ENCODE data around the gene LZTS2. TPM values are rescaled to one million over a fixed set of nuclear protein-coding genes. Genes with fewer than 3 reads are reported as not detected.
A peak's percentile ranks its signal among the peaks of the same experiment; 100 is the strongest.

The LZTS2 gene
- polyA plus RNA-seq, 6 donors from 2014 or later, result 2.2 to 21.5 (median 13.2) TPM

DNA sequence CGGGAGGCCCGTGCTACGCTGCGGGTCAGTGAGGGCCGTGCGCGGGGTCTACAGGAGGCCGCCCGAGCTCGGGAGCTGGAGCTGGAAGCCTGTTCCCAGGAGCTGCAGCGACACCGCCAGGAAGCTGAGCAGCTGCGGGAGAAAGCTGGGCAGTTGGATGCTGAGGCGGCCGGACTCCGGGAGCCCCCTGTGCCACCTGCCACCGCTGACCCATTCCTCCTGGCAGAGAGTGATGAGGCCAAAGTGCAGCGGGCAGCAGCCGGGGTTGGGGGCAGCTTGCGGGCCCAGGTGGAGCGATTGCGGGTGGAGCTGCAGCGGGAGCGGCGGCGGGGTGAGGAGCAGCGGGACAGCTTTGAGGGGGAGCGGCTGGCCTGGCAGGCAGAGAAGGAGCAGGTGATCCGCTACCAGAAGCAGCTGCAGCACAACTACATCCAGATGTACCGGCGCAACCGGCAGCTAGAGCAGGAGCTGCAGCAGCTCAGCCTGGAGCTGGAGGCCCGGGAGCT is 7.0 kb downstream of the LZTS2 start:
- H3K27ac Mint-ChIP-seq, result no peak overlapping the region
- DNase-seq, result no peak
- ATAC-seq (ENCODE audit: low read depth in 2 of 2), result no peak
- peaks cover 0 to 3% (median 0%) of the 10 kb centered on the region in 3 donors for H3K4me1 Mint-ChIP-seq
- H3K9me3 Mint-ChIP-seq, result no peaks in the 10 kb centered on the region
- H3K4me3 Mint-ChIP-seq, result no peak overlapping the region
- H3K27me3 Mint-ChIP-seq, result no peaks in the 10 kb centered on the region
- H3K36me3 Mint-ChIP-seq, result no peaks in the 10 kb centered on the region

DNA sequence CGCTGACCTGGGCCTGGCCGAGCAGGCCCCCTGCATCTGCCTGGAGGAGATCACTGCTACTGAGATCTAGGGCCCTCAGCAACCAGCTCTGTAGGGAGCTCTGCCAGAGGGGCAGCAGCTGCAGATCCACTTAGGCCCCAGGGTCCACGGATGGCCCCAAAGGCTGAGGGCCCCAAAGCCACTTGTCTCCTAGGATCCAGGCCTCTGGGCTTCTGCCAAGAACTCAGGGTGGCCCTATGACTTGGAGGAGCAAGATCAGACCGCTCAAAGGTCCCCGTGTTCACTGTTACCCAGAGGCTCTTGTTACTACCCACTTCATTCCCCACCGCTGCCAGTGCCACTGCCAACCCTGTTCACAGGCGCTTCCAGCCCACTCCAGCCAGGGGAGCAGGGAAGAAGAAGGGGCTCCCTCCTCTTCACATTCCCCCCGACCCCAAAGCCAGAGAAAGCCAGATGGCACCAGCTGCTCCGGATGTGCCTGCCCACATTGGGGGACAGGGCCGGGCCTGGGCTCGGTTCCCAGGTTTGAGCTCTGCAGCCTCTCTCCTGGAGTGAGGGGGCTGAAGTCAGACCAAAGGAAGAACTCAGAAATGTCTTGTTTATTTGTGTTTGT is 7.6 kb downstream of the LZTS2 start:
- Mint-ChIP-seq H3K4me1 (peaks cover 0 to 3% (median 0%) of the 10 kb centered on the region in 3 donors), H3K9me3 (no peaks in the 10 kb centered on the region), H3K36me3 (no peaks in the 10 kb centered on the region), H3K4me3 (no peak overlapping the region), H3K27ac (no peak overlapping the region), H3K27me3 (no peaks in the 10 kb centered on the region)
- no peak for DNase-seq
- ATAC-seq (ENCODE audit: low read depth in 2 of 2), result no peak

DNA sequence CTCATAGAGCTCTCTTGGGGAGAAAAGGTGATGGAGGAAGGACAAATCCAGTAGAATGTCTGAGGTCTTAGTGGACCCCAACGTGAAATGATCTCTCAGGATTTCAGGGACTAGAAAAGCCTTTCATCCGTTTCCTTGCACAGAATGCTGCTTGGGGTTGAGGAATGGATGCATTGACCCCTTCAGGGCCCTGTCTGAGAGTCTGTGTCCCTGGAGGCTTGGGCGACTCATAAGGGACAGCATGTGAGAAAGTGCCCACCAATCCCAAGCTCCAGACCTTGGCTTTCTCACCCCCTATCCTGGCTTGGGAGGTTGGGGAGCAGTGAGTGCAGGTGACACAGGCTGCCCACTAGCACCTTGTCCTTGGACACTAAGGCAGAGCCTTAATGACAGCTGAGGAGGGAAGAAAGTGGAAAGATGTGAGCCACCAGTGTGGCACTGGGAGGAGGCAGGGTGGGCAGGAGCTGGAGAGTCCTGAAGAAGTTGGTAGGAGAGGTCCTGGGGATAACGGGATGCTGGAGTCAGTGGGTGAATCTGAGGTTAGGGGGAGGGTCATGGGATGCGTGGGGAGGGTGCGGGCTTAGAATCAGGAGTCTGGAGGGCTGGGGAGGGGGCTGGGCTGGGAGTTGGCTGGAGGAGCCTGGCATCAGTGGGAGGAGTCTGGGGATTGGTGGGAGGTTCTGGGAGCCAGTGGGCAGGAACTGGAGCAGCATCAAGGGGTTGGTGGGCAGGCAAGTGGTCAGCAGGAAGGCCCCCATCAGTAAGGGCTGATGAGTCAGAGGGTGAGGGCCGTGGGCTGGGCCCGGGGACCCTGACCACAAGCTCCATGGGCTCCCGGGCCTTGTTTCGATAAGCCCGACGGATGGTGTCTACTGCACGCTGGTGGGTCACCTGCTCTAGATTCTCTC is 8.6 kb downstream of the LZTS2 start:
- ATAC-seq (ENCODE audit: low read depth in 2 of 2) (no peak), DNase-seq (no peak)
- no peaks in the 10 kb centered on the region for H3K9me3 Mint-ChIP-seq
- no peak overlapping the region for H3K4me3 Mint-ChIP-seq
- H3K4me1 Mint-ChIP-seq, result peaks cover 7 to 8% (median 7%) of the 10 kb centered on the region in 3 donors
- H3K36me3 Mint-ChIP-seq, result no peaks in the 10 kb centered on the region
- H3K27ac Mint-ChIP-seq, result peak overlapping the region in 1 of 6 donors; percentile 74
- H3K27me3 Mint-ChIP-seq, result peaks cover 0 to 3% (median 2%) of the 10 kb centered on the region in 3 donors

DNA sequence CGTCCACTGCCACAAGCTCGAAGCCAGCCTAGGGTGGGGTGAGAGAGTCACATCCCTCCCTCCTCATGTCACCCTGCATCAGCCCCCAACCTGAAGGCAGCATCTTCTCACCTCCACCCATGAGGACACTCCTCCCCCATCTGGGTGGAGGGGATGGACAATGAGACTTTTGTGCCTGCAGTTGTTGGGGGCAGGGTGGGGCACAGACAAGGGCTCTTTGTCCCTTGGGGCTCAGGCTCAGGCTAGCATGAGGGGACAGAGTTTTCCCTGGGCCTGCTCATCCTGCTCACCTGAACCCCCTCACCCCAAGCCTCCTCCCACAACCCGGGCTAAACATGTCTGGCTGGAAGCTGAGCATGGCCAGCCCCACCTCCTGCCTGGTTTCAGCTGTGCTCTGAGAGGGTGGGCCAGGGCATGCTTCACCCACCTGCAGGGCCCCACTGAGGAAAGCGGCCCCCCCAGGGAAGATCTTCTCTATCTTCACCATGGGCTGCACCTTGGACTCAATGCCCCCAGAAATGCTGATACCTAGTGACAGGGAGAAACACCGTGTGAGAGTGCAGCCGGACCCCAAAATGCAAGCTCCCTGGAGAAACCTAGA is 9.3 kb downstream of the LZTS2 start:
- Mint-ChIP-seq H3K4me1 (peaks cover 11 to 12% (median 12%) of the 10 kb centered on the region in 3 donors), H3K4me3 (no peak overlapping the region), H3K27me3 (peaks cover 0 to 7% (median 6%) of the 10 kb centered on the region in 3 donors), H3K36me3 (no peaks in the 10 kb centered on the region), H3K27ac (peak overlapping the region in 1 of 6 donors; percentile 38), H3K9me3 (no peaks in the 10 kb centered on the region)
- DNase-seq, result no peak
- ATAC-seq (ENCODE audit: low read depth in 2 of 2), result no peak

GRCh38 chr10:101010329-101010728 is 10.7 kb downstream of the LZTS2 start:
- ATAC-seq (ENCODE audit: low read depth in 2 of 2), result no peak
- no peak overlapping the region for H3K4me3 Mint-ChIP-seq
- H3K4me1 Mint-ChIP-seq, result peaks cover 11 to 19% (median 17%) of the 10 kb centered on the region in 3 donors
- H3K27me3 Mint-ChIP-seq, result peaks cover 5 to 20% (median 14%) of the 10 kb centered on the region in 3 donors
- no peaks in the 10 kb centered on the region for H3K36me3 Mint-ChIP-seq
- H3K9me3 Mint-ChIP-seq, result no peaks in the 10 kb centered on the region
- DNase-seq, result no peak
- peak overlapping the region in 1 of 6 donors; percentile 30 for H3K27ac Mint-ChIP-seq

DNA sequence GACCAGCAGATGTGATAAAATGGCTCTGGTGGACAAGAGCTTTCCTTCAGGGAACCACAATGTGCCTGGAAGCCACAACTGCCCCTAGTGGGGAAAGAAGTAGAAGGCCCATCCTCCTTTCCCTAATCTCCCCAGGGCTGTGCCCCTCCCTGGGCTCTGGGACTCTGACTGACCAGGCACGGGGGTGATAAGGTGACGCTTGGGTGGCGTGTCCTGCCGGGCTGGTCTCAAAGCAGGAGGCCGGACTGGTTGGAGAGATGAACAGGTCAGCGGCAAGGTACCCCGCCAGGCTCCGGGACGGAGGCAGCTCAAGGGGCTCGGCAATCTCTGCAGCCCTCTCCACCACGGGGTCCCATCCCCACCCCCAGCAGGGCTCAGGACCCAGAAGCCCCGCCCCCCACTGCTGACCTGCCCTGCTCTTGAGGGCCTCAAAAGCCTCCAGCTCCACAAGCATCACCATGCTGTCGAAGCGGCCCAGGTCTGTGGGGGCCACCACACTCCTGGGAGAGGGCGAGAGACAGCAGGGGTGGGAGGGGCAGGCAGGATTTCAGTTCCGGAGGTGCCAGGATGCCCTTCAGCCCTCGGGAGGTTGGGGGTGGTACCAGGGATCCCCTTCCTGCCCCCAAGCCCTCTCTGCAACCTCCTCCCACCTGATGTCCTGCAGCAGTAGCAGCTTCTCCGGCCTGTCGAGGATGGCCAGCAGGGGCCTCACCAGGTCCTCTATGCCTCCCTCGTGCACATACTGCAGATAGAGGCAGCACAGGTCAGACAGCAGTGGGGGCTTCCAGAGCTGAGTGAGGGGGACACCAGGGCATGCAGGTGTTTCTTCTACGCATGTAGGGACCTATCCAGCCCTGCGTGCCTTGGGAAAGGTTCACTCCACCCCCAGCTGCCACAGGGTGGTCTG is 12.2 kb downstream of the LZTS2 start:
- no peak overlapping the region for H3K27ac Mint-ChIP-seq
- ATAC-seq (ENCODE audit: low read depth in 2 of 2) (no peak), DNase-seq (no peak)
- H3K36me3 Mint-ChIP-seq, result no peaks in the 10 kb centered on the region
- H3K9me3 Mint-ChIP-seq, result no peaks in the 10 kb centered on the region
- H3K4me1 Mint-ChIP-seq, result peaks cover 11 to 23% (median 17%) of the 10 kb centered on the region in 3 donors
- H3K4me3 Mint-ChIP-seq, result no peak overlapping the region
- peaks cover 19 to 35% (median 21%) of the 10 kb centered on the region in 3 donors for H3K27me3 Mint-ChIP-seq

- Mint-ChIP-seq H3K4me3 (peak overlapping the region in 1 of 8 donors; percentile 21), H3K9me3 (no peaks in the 10 kb centered on the region), H3K4me1 (peaks cover 11 to 25% (median 24%) of the 10 kb centered on the region in 3 donors), H3K27me3 (peaks cover 27 to 44% (median 28%) of the 10 kb centered on the region in 3 donors), H3K36me3 (no peaks in the 10 kb centered on the region), H3K27ac (peak overlapping the region in 3 of 6 donors; percentile 35 to 82 (median 73))
- ATAC-seq (ENCODE audit: low read depth in 2 of 2) (peak; percentile 85 to 88), DNase-seq (peak; percentile 59)
These were observed 13.1 kb downstream of the LZTS2 start for GRCh38 chr10:101012525-101013364.

- no peaks in the 10 kb centered on the region for H3K36me3 Mint-ChIP-seq
These were observed 13.8 kb downstream of the LZTS2 start for GRCh38 chr10:101013365-101013825.

GRCh38 chr10:101014230-101014884 is 14.7 kb downstream of the LZTS2 start:
- no peaks in the 10 kb centered on the region for H3K9me3 Mint-ChIP-seq
- H3K4me1 Mint-ChIP-seq, result peaks cover 23 to 32% (median 32%) of the 10 kb centered on the region in 3 donors
- peaks cover 29 to 57% (median 39%) of the 10 kb centered on the region in 3 donors for H3K27me3 Mint-ChIP-seq
- peak; percentile 17 to 32 for ATAC-seq (ENCODE audit: low read depth in 2 of 2)
- H3K36me3 Mint-ChIP-seq, result no peaks in the 10 kb centered on the region
- H3K4me3 Mint-ChIP-seq, result no peak overlapping the region
- DNase-seq, result peak; percentile 71
- H3K27ac Mint-ChIP-seq, result peak overlapping the region in 2 of 6 donors; percentile 19 to 37

More at GRCh38 chr10:101013365-101013825, 13.8 kb downstream of the LZTS2 start:
- no peaks in the 10 kb centered on the region for H3K9me3 Mint-ChIP-seq
- ATAC-seq (ENCODE audit: low read depth in 2 of 2) (no peak), DNase-seq (no peak)
- H3K27me3 Mint-ChIP-seq, result peaks cover 28 to 51% (median 32%) of the 10 kb centered on the region in 3 donors
- no peak overlapping the region for H3K4me3 Mint-ChIP-seq
- peak overlapping the region in 2 of 6 donors; percentile 22 to 82 for H3K27ac Mint-ChIP-seq
- H3K4me1 Mint-ChIP-seq, result peaks cover 18 to 29% (median 27%) of the 10 kb centered on the region in 3 donors

GRCh38 chr10:101014966-101015581 is 15.5 kb downstream of the LZTS2 start:
- Mint-ChIP-seq H3K9me3 (no peaks in the 10 kb centered on the region), H3K27ac (no peak overlapping the region), H3K4me3 (peak overlapping the region in 1 of 8 donors; percentile 21), H3K27me3 (peaks cover 33 to 61% (median 44%) of the 10 kb centered on the region in 3 donors), H3K36me3 (no peaks in the 10 kb centered on the region), H3K4me1 (peaks cover 27 to 35% (median 35%) of the 10 kb centered on the region in 3 donors)
- DNase-seq (no peak), ATAC-seq (ENCODE audit: low read depth in 2 of 2) (no peak)

GRCh38 chr10:101015582-101015973 is 16.0 kb downstream of the LZTS2 start:
- no peak overlapping the region for H3K4me3 Mint-ChIP-seq
- ATAC-seq (ENCODE audit: low read depth in 2 of 2) (no peak), DNase-seq (no peak)
- H3K27ac Mint-ChIP-seq, result no peak overlapping the region
- H3K4me1 Mint-ChIP-seq, result peaks cover 27 to 35% (median 35%) of the 10 kb centered on the region in 3 donors
- H3K36me3 Mint-ChIP-seq, result no peaks in the 10 kb centered on the region
- H3K9me3 Mint-ChIP-seq, result no peaks in the 10 kb centered on the region
- H3K27me3 Mint-ChIP-seq, result peaks cover 33 to 61% (median 44%) of the 10 kb centered on the region in 3 donors
